GM12891 (cell line): ENCODE measurements around the gene CLIP3.

Experiments
- PAX5 ChIP-seq: IDR thresholded peaks from 2 replicates; pipeline ENCODE4 v1.6.1; 2011; ENCODE audit warnings: low read length, moderate library complexity, mild to moderate bottlenecking; ENCODE audit not compliant: insufficient read depth, severe bottlenecking
- POLR2A ChIP-seq: IDR thresholded peaks from 2 replicates; pipeline ENCODE4 v1.6.1; 2011; ENCODE audit warnings: low read depth, low read length, control low read depth
- POLR2AphosphoS5 ChIP-seq: IDR thresholded peaks from 2 replicates; pipeline ENCODE4 v1.6.1; 2011; ENCODE audit warnings: low read depth, low read length, control low read depth
- SPI1 ChIP-seq: IDR thresholded peaks from 2 replicates; pipeline ENCODE4 v1.6.1; 2011; ENCODE audit warnings: low read depth, low read length, control low read depth
- TAF1 ChIP-seq: IDR thresholded peaks from 2 replicates; pipeline ENCODE4 v1.6.1; 2011; ENCODE audit warnings: low read depth, low read length, control low read depth

DNA sequence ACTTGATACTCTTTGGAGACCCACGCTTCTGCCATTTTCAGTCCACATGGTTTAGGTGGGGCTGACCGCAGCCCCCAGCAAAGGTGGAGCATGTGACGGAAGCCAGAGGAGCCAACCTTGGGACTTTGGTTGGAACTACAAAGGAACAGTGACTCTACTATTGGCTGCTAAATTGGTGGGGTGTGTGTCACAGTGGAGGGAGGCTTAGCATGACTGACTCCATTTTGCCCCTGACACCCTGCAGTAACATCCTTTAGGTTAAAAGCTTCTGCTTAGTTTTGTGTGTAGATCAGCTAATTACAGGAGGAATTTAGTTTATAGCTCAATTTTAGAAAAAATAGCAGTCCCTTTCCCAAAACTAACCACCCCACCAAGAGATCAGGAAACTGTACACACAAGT, 31.1 kb downstream of the CLIP3 start:
- TF ChIP-seq POLR2A = no peak
- TF ChIP-seq POLR2AphosphoS5 = no peak
- no peak for TF ChIP-seq TAF1
- no peak for TF ChIP-seq SPI1
- TF ChIP-seq PAX5 = no peak
